HG03097 (cell line): ENCODE data around the gene CORO2B.
"Not testable (repeated sequence)": the region's sequence is repeated elsewhere in the genome, so short reads cannot be mapped to it uniquely, and the experiment has no call there.

Experiments
- ATAC-seq: cut with Tn5 transposase; IDR thresholded peaks from one replicate; pipeline ENCODE4 v1.9.1; 2021; ENCODE audit not compliant: unreplicated experiment, low FRiP score

The CORO2B gene

GRCh38 chr15:68666120-68666811, 87.5 kb downstream of the CORO2B start:
- no peak for ATAC-seq

GRCh38 chr15:68666812-68667450, 88.1 kb downstream of the CORO2B start:
- ATAC-seq = no peak

GRCh38 chr15:68667800-68668625, 89.2 kb downstream of the CORO2B start:
- no peak for ATAC-seq

- no peak for ATAC-seq
Measured at GRCh38 chr15:68668926-68669600, 90.3 kb downstream of the CORO2B start.

GRCh38 chr15:68672251-68672650, 93.5 kb downstream of the CORO2B start:
- ATAC-seq = no peak

- no peak for ATAC-seq
Measured at GRCh38 chr15:68672781-68673205, 94.0 kb downstream of the CORO2B start.

GRCh38 chr15:68674975-68675374, 96.2 kb downstream of the CORO2B start:
- ATAC-seq = no peak

GRCh38 chr15:68676011-68676605, 97.3 kb downstream of the CORO2B start:
- no peak for ATAC-seq

- no peak for ATAC-seq
Measured at GRCh38 chr15:68676926-68677325, 98.1 kb downstream of the CORO2B start.

- ATAC-seq = no peak
Measured at GRCh38 chr15:68677996-68678395, 99.2 kb downstream of the CORO2B start.

- ATAC-seq = no peak
Measured at GRCh38 chr15:68678746-68679145, 100.0 kb downstream of the CORO2B start.

- ATAC-seq = no peak
Measured at GRCh38 chr15:68679161-68679560, 100.4 kb downstream of the CORO2B start.

- no peak for ATAC-seq
Measured at GRCh38 chr15:68679961-68680371, 101.2 kb downstream of the CORO2B start.

- not testable (repeated sequence) for ATAC-seq
Measured at GRCh38 chr15:68680756-68681155, 102.0 kb downstream of the CORO2B start.

GRCh38 chr15:68681836-68682235, 103.0 kb downstream of the CORO2B start:
- ATAC-seq = no peak

GRCh38 chr15:68682330-68682729, 103.5 kb downstream of the CORO2B start:
- no peak for ATAC-seq

GRCh38 chr15:68683026-68683425, 104.2 kb downstream of the CORO2B start:
- ATAC-seq = no peak

- ATAC-seq = no peak
Measured at GRCh38 chr15:68683551-68683950, 104.8 kb downstream of the CORO2B start.

GRCh38 chr15:68684476-68684875, 105.7 kb downstream of the CORO2B start:
- no peak for ATAC-seq

- no peak for ATAC-seq
Measured at GRCh38 chr15:68687136-68687735, 108.4 kb downstream of the CORO2B start.
